AG04449 (cell line): ENCODE data around the gene DOCK2.
A peak's percentile ranks its signal among the peaks of the same experiment; 100 is the strongest.

ENCODE experiments used
- CTCF ChIA-PET: fragments of 350-600 bp; formaldehyde crosslinking; extraction: SDS; loops from one replicate; lab custom pipeline; 2021; ENCODE audit warnings: antibody characterized with exemption; lab: Yijun Ruan, JAX
- POLR2A ChIA-PET: fragments of 400-600, 350-600 bp; formaldehyde crosslinking; extraction: SDS; loops from one replicate; lab custom pipeline; 2020; ENCODE audit warnings: antibody characterized with exemption, inconsistent platforms; lab: Yijun Ruan, JAX
- DNase-seq: peaks from one replicate; pipeline ENCODE4 v3.0.0-alpha.2; 2010; ENCODE audit warnings: low read depth, low spot score
- H3K4me3 ChIP-seq: 2 replicates; pipeline ENCODE4 v1.5.1; 2011; ENCODE audit warnings: low read depth, mild to moderate bottlenecking, control low read depth, low read length
- TF ChIP-seq, protein P1 (sequence below): IDR thresholded peaks from one replicate; pipeline ENCODE4 v1.5.1; 2011; ENCODE audit warnings: mild to moderate bottlenecking, moderate library complexity, low read length, control low read depth, inconsistent platforms; ENCODE audit not compliant: insufficient read depth; ENCODE audit errors: missing control alignments

DOCK2 gene

GRCh38 chr5:170095646-170096045 is 458.6 kb downstream of the DOCK2 start:
- no peak overlapping the region for H3K4me3 ChIP-seq
- TF ChIP-seq, protein P1, sequence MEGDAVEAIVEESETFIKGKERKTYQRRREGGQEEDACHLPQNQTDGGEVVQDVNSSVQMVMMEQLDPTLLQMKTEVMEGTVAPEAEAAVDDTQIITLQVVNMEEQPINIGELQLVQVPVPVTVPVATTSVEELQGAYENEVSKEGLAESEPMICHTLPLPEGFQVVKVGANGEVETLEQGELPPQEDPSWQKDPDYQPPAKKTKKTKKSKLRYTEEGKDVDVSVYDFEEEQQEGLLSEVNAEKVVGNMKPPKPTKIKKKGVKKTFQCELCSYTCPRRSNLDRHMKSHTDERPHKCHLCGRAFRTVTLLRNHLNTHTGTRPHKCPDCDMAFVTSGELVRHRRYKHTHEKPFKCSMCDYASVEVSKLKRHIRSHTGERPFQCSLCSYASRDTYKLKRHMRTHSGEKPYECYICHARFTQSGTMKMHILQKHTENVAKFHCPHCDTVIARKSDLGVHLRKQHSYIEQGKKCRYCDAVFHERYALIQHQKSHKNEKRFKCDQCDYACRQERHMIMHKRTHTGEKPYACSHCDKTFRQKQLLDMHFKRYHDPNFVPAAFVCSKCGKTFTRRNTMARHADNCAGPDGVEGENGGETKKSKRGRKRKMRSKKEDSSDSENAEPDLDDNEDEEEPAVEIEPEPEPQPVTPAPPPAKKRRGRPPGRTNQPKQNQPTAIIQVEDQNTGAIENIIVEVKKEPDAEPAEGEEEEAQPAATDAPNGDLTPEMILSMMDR, result no peak
- no peak for DNase-seq
- CTCF ChIA-PET, result interaction anchor here (0.6 to 5.4 kb wide), 8 partner anchors 12 to 129 kb away, joined by 3 to 45 read pairs (median 3); no protein-coding TSS in a partner anchor
- POLR2A ChIA-PET, result no interaction called here

- no peak overlapping the region for H3K4me3 ChIP-seq
- POLR2A ChIA-PET, result no interaction called here
- CTCF ChIA-PET, result interaction anchor here (1.4 to 7.4 kb wide), 5 partner anchors 86 to 122 kb away, joined by 7 to 257 read pairs (median 58); no protein-coding TSS in a partner anchor
- TF ChIP-seq, protein P1, result no peak
- no peak for DNase-seq
Measured at GRCh38 chr5:170097934-170098333, 460.9 kb downstream of the DOCK2 start.

GRCh38 chr5:170100066-170100943 is 463.2 kb downstream of the DOCK2 start:
- H3K4me3 ChIP-seq, result no peak overlapping the region
- TF ChIP-seq, protein P1, result peak; percentile 47
- POLR2A ChIA-PET, result no interaction called here
- CTCF ChIA-PET, result interaction anchor here (0.6 to 7.4 kb wide), 44 partner anchors 8 to 1292 kb away, joined by 3 to 257 read pairs (median 5); partner anchors contain the start of gene INSYN2B
- DNase-seq, result peak; percentile 51

GRCh38 chr5:170103447-170103846 is 466.4 kb downstream of the DOCK2 start:
- POLR2A ChIA-PET, result no interaction called here
- no peak overlapping the region for H3K4me3 ChIP-seq

DNA sequence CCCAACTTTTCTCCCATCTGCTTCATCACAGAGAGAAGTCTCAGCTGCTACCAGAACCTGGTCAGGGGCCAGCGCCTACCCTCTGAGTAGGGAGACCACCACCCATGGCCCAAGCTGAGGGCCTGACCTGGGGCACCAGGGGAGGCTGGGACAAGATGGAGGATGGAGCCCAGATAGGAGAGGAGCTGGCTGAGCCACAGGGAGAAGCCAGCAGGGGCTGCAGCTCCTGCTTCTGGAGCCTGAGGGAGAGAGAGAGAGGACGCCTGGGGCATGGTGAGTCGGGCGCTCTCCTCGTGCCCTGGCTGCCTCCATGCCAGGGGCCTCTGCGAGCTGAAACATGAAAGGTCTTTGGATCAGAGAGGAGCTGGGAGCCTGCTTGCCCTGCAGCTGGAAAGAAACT is 467.2 kb downstream of the DOCK2 start:
- TF ChIP-seq, protein P1, result no peak
- H3K4me3 ChIP-seq, result no peak overlapping the region
- CTCF ChIA-PET, result interaction anchor here (0.8 to 7.4 kb wide), 4 partner anchors 74 to 113 kb away, joined by 3 to 257 read pairs (median 79); no protein-coding TSS in a partner anchor
- POLR2A ChIA-PET, result no interaction called here
- DNase-seq, result no peak

More at GRCh38 chr5:170103447-170103846, 466.4 kb downstream of the DOCK2 start:
- no peak for DNase-seq
- CTCF ChIA-PET, result interaction anchor here (5.3 to 7.4 kb wide), 4 partner anchors 75 to 114 kb away, joined by 46 to 257 read pairs (median 85); no protein-coding TSS in a partner anchor
- TF ChIP-seq, protein P1, result no peak

DNA sequence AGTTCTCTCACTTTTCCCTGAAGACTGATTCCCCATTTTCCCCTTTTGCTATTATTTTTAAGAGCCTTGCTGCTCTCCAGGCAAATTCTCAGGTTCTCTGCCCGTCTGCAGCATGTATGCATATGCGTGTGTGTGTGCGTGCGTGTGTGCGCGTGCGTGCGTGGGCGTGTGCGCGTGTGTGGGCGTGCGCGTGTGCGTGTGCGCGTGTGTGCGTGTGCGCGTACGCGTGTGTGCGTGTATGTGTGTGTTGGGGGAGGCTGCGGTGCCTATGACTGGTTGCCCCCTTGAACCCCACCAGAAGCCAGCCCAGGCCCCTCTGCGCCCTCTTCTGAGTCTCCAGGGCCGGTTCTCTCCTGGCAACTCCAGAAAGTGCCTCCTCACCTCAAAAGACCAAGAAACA is 467.6 kb downstream of the DOCK2 start:
- POLR2A ChIA-PET, result no interaction called here
- DNase-seq, result no peak
- TF ChIP-seq, protein P1, result no peak
- H3K4me3 ChIP-seq, result no peak overlapping the region
- CTCF ChIA-PET, result interaction anchor here (0.8 to 7.4 kb wide), 4 partner anchors 73 to 112 kb away, joined by 3 to 257 read pairs (median 79); no protein-coding TSS in a partner anchor
